Stimulated activated CD8-positive, alpha-beta memory T cell treated with anti-CD3 and anti-CD28 coated beads, Interleukin-4, amount 100 ng/mL, for 48 hours (primary cell): ENCODE data around the gene CDX2.
"Not testable (repeated sequence)": the region's sequence is repeated elsewhere in the genome, so short reads cannot be mapped to it uniquely, and the experiment has no call there.

Experiments
- DNase-seq: peaks from one replicate; pipeline ENCODE4 v3.0.0-alpha.2; 2020

Gene CDX2

GRCh38 chr13:27969082-27969865 lies at the start of gene CDX2:
Gene CDX2, minus strand, starts transcription at chr13:27969315. Its CDS starts 309 bp downstream, at chr13:27969006.
- no peak for DNase-seq

- no peak for DNase-seq
These were observed 45.2 kb upstream of the CDX2 start for GRCh38 chr13:28014301-28014700.

GRCh38 chr13:28013482-28013881 lies 44.4 kb upstream of the CDX2 start:
- no peak for DNase-seq

- no peak for DNase-seq
These were observed 43.8 kb upstream of the CDX2 start for GRCh38 chr13:28012896-28013295.

- DNase-seq = no peak
These were observed 43.3 kb upstream of the CDX2 start for GRCh38 chr13:28012383-28012782.

- DNase-seq = no peak
These were observed 40.9 kb upstream of the CDX2 start for GRCh38 chr13:28010046-28010445.

- DNase-seq = not testable (repeated sequence)
These were observed 35.9 kb upstream of the CDX2 start for GRCh38 chr13:28005016-28005415.

GRCh38 chr13:28002886-28003698 lies 34.0 kb upstream of the CDX2 start:
- DNase-seq = no peak

- DNase-seq = no peak
These were observed 32.8 kb upstream of the CDX2 start for GRCh38 chr13:28001837-28002473.

GRCh38 chr13:28001049-28001448 lies 31.9 kb upstream of the CDX2 start:
- no peak for DNase-seq

GRCh38 chr13:28000567-28000966 lies 31.5 kb upstream of the CDX2 start:
- DNase-seq = no peak

- peak; percentile 45 for DNase-seq
These were observed 28.9 kb upstream of the CDX2 start for GRCh38 chr13:27997904-27998522.

GRCh38 chr13:27991881-27992280 lies 22.8 kb upstream of the CDX2 start:
- no peak for DNase-seq

GRCh38 chr13:27988520-27988919 lies 19.4 kb upstream of the CDX2 start, which contains the start of gene URAD:
Gene URAD, minus strand, starts transcription at chr13:27988693. Its CDS starts 56 bp downstream, at chr13:27988637.
- DNase-seq = no peak

GRCh38 chr13:27985600-27985999 lies 16.5 kb upstream of the CDX2 start:
- DNase-seq = no peak

- DNase-seq = no peak
These were observed 13.2 kb upstream of the CDX2 start for GRCh38 chr13:27982361-27982760.

- no peak for DNase-seq
These were observed 12.0 kb upstream of the CDX2 start for GRCh38 chr13:27981006-27981708.

- DNase-seq = no peak
These were observed 11.3 kb upstream of the CDX2 start for GRCh38 chr13:27980280-27980998.

- no peak for DNase-seq
These were observed 10.7 kb upstream of the CDX2 start for GRCh38 chr13:27979765-27980279.

- no peak for DNase-seq
These were observed 10.0 kb upstream of the CDX2 start for GRCh38 chr13:27979001-27979643.
